ENCODE data around the gene TEKT5. TPM values are rescaled to one million over a fixed set of nuclear protein-coding genes. Genes with fewer than 3 reads are reported as not detected.
A peak's percentile ranks its signal among the peaks of the same experiment; 100 is the strongest.
"Not testable (repeated sequence)": the region's sequence is repeated elsewhere in the genome, so short reads cannot be mapped to it uniquely, and the experiment has no call there.

Gene TEKT5
- total RNA-seq, 1 experiment from 2014 or later = not detected

DNA sequence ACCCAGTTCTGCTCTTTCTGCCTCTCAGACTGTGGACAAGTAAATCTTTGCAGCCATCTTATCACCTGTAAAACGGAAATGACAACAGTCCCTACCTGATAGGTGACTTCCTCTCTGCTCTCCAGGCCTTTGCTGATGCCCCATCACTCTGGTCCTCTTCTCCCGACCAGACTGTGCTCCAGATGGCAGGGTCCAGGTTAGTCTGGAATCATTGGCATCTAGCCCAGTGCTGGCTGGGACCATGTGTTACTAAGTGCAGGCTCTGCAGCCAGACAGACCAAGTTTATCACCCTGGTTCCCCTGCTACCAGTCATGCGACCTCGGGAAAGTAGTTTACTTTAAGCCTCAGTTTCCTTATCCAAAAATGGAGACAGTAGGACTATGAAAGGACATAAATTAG, 47.1 kb upstream of the TEKT5 start:
- Histone ChIP-seq H3K27ac (ENCODE audit: low read length) (peak overlapping the region; percentile 53), H3K4me1 (ENCODE audit: control insufficient read depth, insufficient read depth, low read length) (peaks cover 28% of the 10 kb centered on the region), H3K27me3 (ENCODE audit: control insufficient read depth, insufficient read depth, low read length) (no peaks in the 10 kb centered on the region), H3K36me3 (ENCODE audit: control insufficient read depth, insufficient read depth, low read length) (no peaks in the 10 kb centered on the region), H3K4me3 (ENCODE audit: low read depth in 2 of 2, low read length in 2 of 2) (no peak overlapping the region), H3K9me3 (ENCODE audit: control insufficient read depth, insufficient read depth, low read depth, low read length) (no peaks in the 10 kb centered on the region)
- BruUV-seq (replicated peaks) = no TSS peak
- ATAC-seq = no peak
- POLR2A ChIA-PET = no interaction called here
- TF ChIP-seq POLR2AphosphoS5 (IDR thresholded peaks at IDR 0.05; ENCODE audit: low read depth, low read length) = no peak
- TF ChIP-seq, protein P1, sequence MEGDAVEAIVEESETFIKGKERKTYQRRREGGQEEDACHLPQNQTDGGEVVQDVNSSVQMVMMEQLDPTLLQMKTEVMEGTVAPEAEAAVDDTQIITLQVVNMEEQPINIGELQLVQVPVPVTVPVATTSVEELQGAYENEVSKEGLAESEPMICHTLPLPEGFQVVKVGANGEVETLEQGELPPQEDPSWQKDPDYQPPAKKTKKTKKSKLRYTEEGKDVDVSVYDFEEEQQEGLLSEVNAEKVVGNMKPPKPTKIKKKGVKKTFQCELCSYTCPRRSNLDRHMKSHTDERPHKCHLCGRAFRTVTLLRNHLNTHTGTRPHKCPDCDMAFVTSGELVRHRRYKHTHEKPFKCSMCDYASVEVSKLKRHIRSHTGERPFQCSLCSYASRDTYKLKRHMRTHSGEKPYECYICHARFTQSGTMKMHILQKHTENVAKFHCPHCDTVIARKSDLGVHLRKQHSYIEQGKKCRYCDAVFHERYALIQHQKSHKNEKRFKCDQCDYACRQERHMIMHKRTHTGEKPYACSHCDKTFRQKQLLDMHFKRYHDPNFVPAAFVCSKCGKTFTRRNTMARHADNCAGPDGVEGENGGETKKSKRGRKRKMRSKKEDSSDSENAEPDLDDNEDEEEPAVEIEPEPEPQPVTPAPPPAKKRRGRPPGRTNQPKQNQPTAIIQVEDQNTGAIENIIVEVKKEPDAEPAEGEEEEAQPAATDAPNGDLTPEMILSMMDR (IDR thresholded peaks at IDR 0.05) = no peak
- TF ChIP-seq TCF7L2 (IDR thresholded peaks at IDR 0.05; ENCODE audit: low read depth, low read length) = no peak
- TF ChIP-seq, protein P2, sequence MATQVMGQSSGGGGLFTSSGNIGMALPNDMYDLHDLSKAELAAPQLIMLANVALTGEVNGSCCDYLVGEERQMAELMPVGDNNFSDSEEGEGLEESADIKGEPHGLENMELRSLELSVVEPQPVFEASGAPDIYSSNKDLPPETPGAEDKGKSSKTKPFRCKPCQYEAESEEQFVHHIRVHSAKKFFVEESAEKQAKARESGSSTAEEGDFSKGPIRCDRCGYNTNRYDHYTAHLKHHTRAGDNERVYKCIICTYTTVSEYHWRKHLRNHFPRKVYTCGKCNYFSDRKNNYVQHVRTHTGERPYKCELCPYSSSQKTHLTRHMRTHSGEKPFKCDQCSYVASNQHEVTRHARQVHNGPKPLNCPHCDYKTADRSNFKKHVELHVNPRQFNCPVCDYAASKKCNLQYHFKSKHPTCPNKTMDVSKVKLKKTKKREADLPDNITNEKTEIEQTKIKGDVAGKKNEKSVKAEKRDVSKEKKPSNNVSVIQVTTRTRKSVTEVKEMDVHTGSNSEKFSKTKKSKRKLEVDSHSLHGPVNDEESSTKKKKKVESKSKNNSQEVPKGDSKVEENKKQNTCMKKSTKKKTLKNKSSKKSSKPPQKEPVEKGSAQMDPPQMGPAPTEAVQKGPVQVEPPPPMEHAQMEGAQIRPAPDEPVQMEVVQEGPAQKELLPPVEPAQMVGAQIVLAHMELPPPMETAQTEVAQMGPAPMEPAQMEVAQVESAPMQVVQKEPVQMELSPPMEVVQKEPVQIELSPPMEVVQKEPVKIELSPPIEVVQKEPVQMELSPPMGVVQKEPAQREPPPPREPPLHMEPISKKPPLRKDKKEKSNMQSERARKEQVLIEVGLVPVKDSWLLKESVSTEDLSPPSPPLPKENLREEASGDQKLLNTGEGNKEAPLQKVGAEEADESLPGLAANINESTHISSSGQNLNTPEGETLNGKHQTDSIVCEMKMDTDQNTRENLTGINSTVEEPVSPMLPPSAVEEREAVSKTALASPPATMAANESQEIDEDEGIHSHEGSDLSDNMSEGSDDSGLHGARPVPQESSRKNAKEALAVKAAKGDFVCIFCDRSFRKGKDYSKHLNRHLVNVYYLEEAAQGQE (IDR thresholded peaks at IDR 0.05; ENCODE audit: insufficient read depth in 1 of 2, low read depth in 2 of 2, low read length in 1 of 2) = no peak
- no peak for TF ChIP-seq SIN3A (IDR thresholded peaks at IDR 0.05; ENCODE audit: borderline replicate concordance, insufficient read depth, low read depth, low read length)
- DNase-seq (ENCODE audit: low read depth, low spot score) = no peak
- intact Hi-C loops (cut with micrococcal nuclease; ENCODE audit: unreplicated experiment) (no loop called here), in situ Hi-C loops (cut with HindIII; ENCODE audit: low pct_unique_long_range_greater_than_20kb, low sequenced_read_pairs) (no loop called here)
- CTCF ChIA-PET = no interaction called here

DNA sequence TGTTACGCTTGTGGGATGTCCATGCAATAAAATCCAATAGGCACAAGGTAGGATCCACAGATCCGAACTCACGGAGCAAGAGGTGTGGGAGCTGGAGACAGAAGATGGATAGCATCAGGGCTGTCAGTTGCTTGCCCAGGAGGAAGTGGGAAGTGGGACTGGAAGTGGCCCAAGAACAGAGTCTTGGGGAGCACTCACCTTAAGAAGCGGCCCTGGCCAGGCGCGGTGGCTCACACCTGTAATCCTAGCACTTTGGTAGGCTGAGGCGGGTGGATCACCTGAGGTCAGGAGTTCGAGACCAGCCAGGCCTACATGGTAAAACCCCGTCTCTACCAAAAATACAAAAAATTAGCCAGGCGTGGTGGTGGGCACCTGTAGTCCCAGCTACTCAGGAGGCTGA, 46.5 kb upstream of the TEKT5 start:
- in situ Hi-C loops (cut with HindIII; ENCODE audit: low pct_unique_long_range_greater_than_20kb, low sequenced_read_pairs); H3K27ac ChIP-seq (ENCODE audit: low read length); BruUV-seq (replicated peaks): not testable (repeated sequence)

GRCh38 chr16:10740845-10741208, 46.1 kb upstream of the TEKT5 start:
- TF ChIP-seq SIN3A (IDR thresholded peaks at IDR 0.05; ENCODE audit: borderline replicate concordance, insufficient read depth, low read depth, low read length) = no peak
- no peak for TF ChIP-seq POLR2AphosphoS5 (IDR thresholded peaks at IDR 0.05; ENCODE audit: low read depth, low read length)
- no peak for TF ChIP-seq TCF7L2 (IDR thresholded peaks at IDR 0.05; ENCODE audit: low read depth, low read length)
- TF ChIP-seq, protein P2 (IDR thresholded peaks at IDR 0.05; ENCODE audit: insufficient read depth in 1 of 2, low read depth in 2 of 2, low read length in 1 of 2) = no peak
- TF ChIP-seq, protein P1 (IDR thresholded peaks at IDR 0.05) = no peak
- H3K4me1 ChIP-seq (ENCODE audit: control insufficient read depth, insufficient read depth, low read length) = peaks cover 28% of the 10 kb centered on the region
- H3K36me3 ChIP-seq (ENCODE audit: control insufficient read depth, insufficient read depth, low read length) = no peaks in the 10 kb centered on the region
- H3K9me3 ChIP-seq (ENCODE audit: control insufficient read depth, insufficient read depth, low read depth, low read length) = no peaks in the 10 kb centered on the region
- DNase-seq (ENCODE audit: low read depth, low spot score) (no peak), ATAC-seq (no peak)
- in situ Hi-C loops (cut with HindIII; ENCODE audit: low pct_unique_long_range_greater_than_20kb, low sequenced_read_pairs) (no loop called here), intact Hi-C loops (cut with micrococcal nuclease; ENCODE audit: unreplicated experiment) (no loop called here)
- POLR2A ChIA-PET = no interaction called here
- no peak overlapping the region for H3K27ac ChIP-seq (ENCODE audit: low read length)
- H3K4me3 ChIP-seq (ENCODE audit: low read depth in 2 of 2, low read length in 2 of 2) = no peak overlapping the region
- CTCF ChIA-PET = interaction anchor here (0.6 kb wide), 1 partner anchor 177 kb away, joined by 8 read pairs; no protein-coding TSS in a partner anchor
- no TSS peak for BruUV-seq (replicated peaks)
- H3K27me3 ChIP-seq (ENCODE audit: control insufficient read depth, insufficient read depth, low read length) = no peaks in the 10 kb centered on the region

More for the DNA sequence above, 46.5 kb upstream of the TEKT5 start:
- intact Hi-C loops (cut with micrococcal nuclease; ENCODE audit: unreplicated experiment); POLR2A ChIA-PET; ATAC-seq; H3K36me3 ChIP-seq (ENCODE audit: control insufficient read depth, insufficient read depth, low read length); DNase-seq (ENCODE audit: low read depth, low spot score); H3K27me3 ChIP-seq (ENCODE audit: control insufficient read depth, insufficient read depth, low read length); H3K9me3 ChIP-seq (ENCODE audit: control insufficient read depth, insufficient read depth, low read depth, low read length); H3K4me3 ChIP-seq (ENCODE audit: low read depth in 2 of 2, low read length in 2 of 2): not testable (repeated sequence)
- H3K4me1 ChIP-seq (ENCODE audit: control insufficient read depth, insufficient read depth, low read length) = peaks cover 28% of the 10 kb centered on the region
- CTCF ChIA-PET = interaction anchor here (0.6 kb wide), 1 partner anchor 176 kb away, joined by 8 read pairs; no protein-coding TSS in a partner anchor
